IMR-90 (cell line): ENCODE results near the gene TMEM271. TPM values are rescaled to one million over a fixed set of nuclear protein-coding genes. Genes with fewer than 3 reads are reported as not detected.

Source experiments
- ATAC-seq: fragments of 200-7000 bp; cut with Tn5 transposase; 2 replicates; pipeline ENCODE4 v1.9.1; 2020; ENCODE audit warnings: low read depth, mild to moderate bottlenecking, moderate library complexity
- BruUV-seq: library from RNA; stranded (reverse); fragments of 400-500 nt; replicated peaks from 2 replicates; lab custom pipeline; 2021; lab: Mats Ljungman, UMichigan
- CTCF ChIA-PET: fragments of 300-600 bp; formaldehyde crosslinking; extraction: SDS; loops from one replicate; lab custom pipeline; 2021; ENCODE audit warnings: antibody characterized with exemption; lab: Yijun Ruan, JAX
- POLR2A ChIA-PET: fragments of 300-600 bp; sonication (Branson Sonifier 250); formaldehyde crosslinking; loops from one replicate; lab custom pipeline; 2022; ENCODE audit warnings: antibody characterized with exemption; ENCODE audit not compliant: unreplicated experiment; lab: Charles Lee
- DNase-seq: peaks from one replicate; pipeline ENCODE4 v3.0.0; 2013
- H2AFZ ChIP-seq: replicated peaks from 2 replicates; pipeline ENCODE3; 2013; ENCODE audit warnings: low read length, mild to moderate bottlenecking; ENCODE audit not compliant: poor library complexity
- H2AK5ac ChIP-seq: 2 replicates; pipeline ENCODE4 v1.6.1; 2013; ENCODE audit warnings: low read depth, low read length, inconsistent platforms
- H2AK9ac ChIP-seq: replicated peaks from 2 replicates; pipeline ENCODE3; 2013; ENCODE audit warnings: mild to moderate bottlenecking, low read depth, low read length, moderate library complexity; ENCODE audit not compliant: poor library complexity
- H2BK120ac ChIP-seq: 2 replicates; pipeline ENCODE4 v1.6.1; 2013; ENCODE audit warnings: low read depth, low read length, inconsistent platforms
- H2BK15ac ChIP-seq: 3 replicates; pipeline ENCODE4 v1.6.1; 2013; ENCODE audit warnings: low read depth, low read length, inconsistent platforms
- H2BK20ac ChIP-seq: 2 replicates; pipeline ENCODE4 v1.6.1; 2013; ENCODE audit warnings: low read depth, mild to moderate bottlenecking, inconsistent platforms, low read length, moderate library complexity
- H2BK5ac ChIP-seq: 2 replicates; pipeline ENCODE4 v1.6.1; 2013; ENCODE audit warnings: mild to moderate bottlenecking, low read depth, low read length, inconsistent platforms; ENCODE audit not compliant: poor library complexity, severe bottlenecking
- H3K14ac ChIP-seq: replicated peaks from 2 replicates; pipeline ENCODE4 v1.6.1; 2013; ENCODE audit warnings: low read depth, low read length, inconsistent platforms
- H3K18ac ChIP-seq: 2 replicates; pipeline ENCODE4 v1.6.1; 2013; ENCODE audit warnings: low read depth, low read length, control low read depth
- H3K23ac ChIP-seq: 2 replicates; pipeline ENCODE4 v1.6.1; 2013; ENCODE audit warnings: low read depth, low read length, inconsistent platforms
- H3K27ac ChIP-seq: 2 replicates; pipeline ENCODE4 v1.5.1; 2013; ENCODE audit warnings: mild to moderate bottlenecking, control low read depth, low read length; ENCODE audit not compliant: insufficient read depth
- H3K27me3 ChIP-seq: 2 replicates; pipeline ENCODE4 v1.6.1; 2013; ENCODE audit warnings: low read length; ENCODE audit not compliant: control insufficient read depth, insufficient read depth
- H3K36me3 ChIP-seq: 2 replicates; pipeline ENCODE4 v1.6.1; 2013; ENCODE audit warnings: low read length, mixed read lengths; ENCODE audit not compliant: control insufficient read depth, insufficient read depth
- H3K4ac ChIP-seq: 2 replicates; pipeline ENCODE4 v1.6.1; 2013; ENCODE audit warnings: low read depth, low read length, inconsistent platforms
- H3K4me1 ChIP-seq: 2 replicates; pipeline ENCODE4 v1.6.1; 2013; ENCODE audit warnings: low read length, mixed read lengths; ENCODE audit not compliant: control insufficient read depth, insufficient read depth
- H3K4me2 ChIP-seq: 2 replicates; pipeline ENCODE4 v1.6.1; 2013; ENCODE audit warnings: low read depth, mild to moderate bottlenecking, control low read depth, low read length, moderate library complexity
- H3K4me3 ChIP-seq: 2 replicates; pipeline ENCODE4 v1.5.1; 2013; ENCODE audit warnings: low read depth, mild to moderate bottlenecking, control low read depth, low read length, moderate library complexity; ENCODE audit not compliant: insufficient read depth
- H3K56ac ChIP-seq: 2 replicates; pipeline ENCODE4 v1.6.1; 2013; ENCODE audit warnings: low read length, inconsistent platforms; ENCODE audit not compliant: insufficient read depth; ENCODE audit errors: extremely low read depth
- H3K79me1 ChIP-seq, 2 experiments: 2 replicates each; pipeline ENCODE4 v1.6.1; 2013; ENCODE audit warnings: low read length in 2 of 2, inconsistent platforms in 1 of 2, low read depth in 1 of 2
- H3K9ac ChIP-seq: 2 replicates; pipeline ENCODE4 v1.6.1; 2013; ENCODE audit warnings: low read depth, low read length, control low read depth
- H3K9me1 ChIP-seq: 2 replicates; pipeline ENCODE4 v1.6.1; 2013; ENCODE audit warnings: low read length, inconsistent platforms; ENCODE audit not compliant: insufficient read depth
- H3K9me3 ChIP-seq: 2 replicates; pipeline ENCODE4 v1.6.1; 2013; ENCODE audit warnings: low read length; ENCODE audit not compliant: control insufficient read depth, insufficient read depth
- H4K20me1 ChIP-seq: 2 replicates; pipeline ENCODE4 v1.6.1; 2013; ENCODE audit warnings: low read length, inconsistent platforms; ENCODE audit not compliant: insufficient read depth
- H4K5ac ChIP-seq: 2 replicates; pipeline ENCODE4 v1.6.1; 2013; ENCODE audit warnings: mild to moderate bottlenecking, low read depth, low read length, control low read depth
- H4K8ac ChIP-seq, 2 experiments: 2 replicates each; pipeline ENCODE4 v1.6.1; 2013; ENCODE audit warnings: low read depth in 2 of 2, low read length in 2 of 2, control low read depth in 1 of 2, inconsistent platforms in 1 of 2
- H4K91ac ChIP-seq: 2 replicates; pipeline ENCODE4 v1.6.1; 2013; ENCODE audit warnings: low read depth, low read length, inconsistent platforms; ENCODE audit not compliant: insufficient read depth
- BHLHE40 ChIP-seq: fragments of 150-350 bp; IDR thresholded peaks from 2 replicates; pipeline ENCODE4 v1.6.1; 2016; ENCODE audit warnings: mild to moderate bottlenecking, low read depth, low read length
- CEBPB ChIP-seq: IDR thresholded peaks from 2 replicates; pipeline ENCODE4 v1.6.1; 2012; ENCODE audit warnings: low read depth, low read length, improper control_type of control experiment
- CHD1 ChIP-seq: IDR thresholded peaks from 2 replicates; pipeline ENCODE4 v1.6.1; 2012; ENCODE audit warnings: low read depth, low read length, improper control_type of control experiment
- CTCF ChIP-seq: conservative IDR thresholded peaks from 2 replicates; pipeline ENCODE4 v1.5.1; 2012; ENCODE audit warnings: mild to moderate bottlenecking, low read depth, low read length, improper control_type of control experiment
- ELK1 ChIP-seq: fragments of 150-350 bp; IDR thresholded peaks from 2 replicates; pipeline ENCODE4 v1.6.1; 2016; ENCODE audit warnings: low read depth, mild to moderate bottlenecking, low read length, moderate library complexity, borderline replicate concordance
- FOS ChIP-seq: fragments of 150-350 bp; IDR thresholded peaks from 2 replicates; pipeline ENCODE4 v1.6.1; 2016; ENCODE audit warnings: low read depth, low read length
- MAFK ChIP-seq: IDR thresholded peaks from 2 replicates; pipeline ENCODE4 v1.6.1; 2012; ENCODE audit warnings: low read depth, low read length, improper control_type of control experiment
- MAZ ChIP-seq: IDR thresholded peaks from 2 replicates; pipeline ENCODE4 v1.6.1; 2012; ENCODE audit warnings: low read depth, mild to moderate bottlenecking, low read length, improper control_type of control experiment, moderate library complexity, borderline replicate concordance
- MXI1 ChIP-seq: IDR thresholded peaks from 2 replicates; pipeline ENCODE4 v1.6.1; 2012; ENCODE audit warnings: low read depth, mild to moderate bottlenecking, low read length, moderate library complexity, borderline replicate concordance
- NFE2L2 ChIP-seq: fragments of 150-350 bp; IDR thresholded peaks from 2 replicates; pipeline ENCODE4 v1.6.1; 2016; ENCODE audit warnings: low read depth, mild to moderate bottlenecking, low read length
- POLR2A ChIP-seq: IDR thresholded peaks from 2 replicates; pipeline ENCODE4 v1.6.1; 2012; ENCODE audit warnings: mild to moderate bottlenecking, low read depth, low read length
- RAD21 ChIP-seq: IDR thresholded peaks from 2 replicates; pipeline ENCODE4 v1.6.1; 2012; ENCODE audit warnings: low read length, improper control_type of control experiment
- RFX5 ChIP-seq: IDR thresholded peaks from 2 replicates; pipeline ENCODE4 v1.8.0; 2012; ENCODE audit warnings: low read depth, mild to moderate bottlenecking, low read length, moderate library complexity
- SMC3 ChIP-seq: fragments of 150-350 bp; IDR thresholded peaks from 2 replicates; pipeline ENCODE4 v1.6.1; 2016; ENCODE audit warnings: low read depth, mild to moderate bottlenecking, antibody characterized with exemption, low read length, moderate library complexity
- WGBS, 2 experiments: methylation state at CpG; one replicate each; pipeline versions ENCODE4 v1.1.5 to v1.1.7; 2013; ENCODE audit warnings: missing lambda C conversion rate in 2 of 2; ENCODE audit not compliant: insufficient read length in 1 of 2; ENCODE audit errors: extremely low coverage in 2 of 2; 5-methylcytosine and 5-hydroxymethylcytosine counted together
- dilution Hi-C: fragments of 300-500 bp; cut with HindIII; formaldehyde crosslinking; loops from one replicate; pipeline ENCODE4 v1.14.3; 2018; ENCODE audit warnings: low sequenced_read_pairs; ENCODE audit not compliant: unreplicated experiment
- in situ Hi-C: fragments of 300-500 bp; cut with MboI; formaldehyde crosslinking; loops from 3 replicates; pipeline ENCODE4 v1.14.3; 2019; ENCODE audit warnings: low sequenced_read_pairs, inconsistent platforms, mixed read lengths
- intact Hi-C: fragments of 100-400 bp; cut with micrococcal nuclease; formaldehyde crosslinking; loops from 2 replicates; pipeline ENCODE4 v1.10.0; 2022
- polyA plus RNA-seq, 3 experiments: library from polyadenylated mRNA; depleted of rRNA; stranded (reverse); fragments of >200 nt; gene quantifications; 2 replicates each; pipeline ENCODE4 v1.2.3, GENCODE V29; 2012; ENCODE audit warnings: low replicate concordance in 1 of 3
- total RNA-seq: library from RNA; depleted of rRNA; stranded (reverse); fragments of >200 nt; gene quantifications from 2 replicates; pipeline ENCODE4 v1.2.3, GENCODE V29; 2012
- TF ChIP-seq, protein P1 (sequence below): fragments of 150-350 bp; IDR thresholded peaks from 2 replicates; pipeline ENCODE4 v1.6.1; 2017; ENCODE audit warnings: mild to moderate bottlenecking, antibody characterized with exemption, low read length, low read depth

The TMEM271 gene
- total and polyA plus RNA-seq, 2 of the 4 experiments (the other 2 are of a cell fraction) = not detected

GRCh38 chr4:600850-601515, 24.9 kb upstream of the TMEM271 start:
- Histone ChIP-seq H3K18ac (no peak overlapping the region), H2AK5ac (no peak overlapping the region), H4K5ac (no peak overlapping the region), H2AFZ (no peak overlapping the region), H3K9ac (no peak overlapping the region), H3K4ac (no peak overlapping the region), H4K20me1 (no peaks in the 10 kb centered on the region), H3K56ac (no peak overlapping the region), H3K27ac (no peak overlapping the region), H3K27me3 (no peaks in the 10 kb centered on the region), H4K8ac (no peak overlapping the region), H3K9me1 (no peaks in the 10 kb centered on the region), H3K4me3 (no peak overlapping the region), H4K91ac (no peak overlapping the region), H3K79me1 (no peaks in the 10 kb centered on the region), H2BK120ac (no peak overlapping the region), H2BK5ac (no peak overlapping the region), H3K14ac (no peak overlapping the region), H3K23ac (no peak overlapping the region), H2BK20ac (no peak overlapping the region), H3K4me1 (no peaks in the 10 kb centered on the region), H2BK15ac (no peak overlapping the region), H3K4me2 (no peak overlapping the region), H2AK9ac (no peak overlapping the region), H3K36me3 (no peaks in the 10 kb centered on the region), H3K9me3 (peaks cover 7% of the 10 kb centered on the region; the same call in 1 of the 2 replicates)
- no TSS peak for BruUV-seq
- in situ Hi-C loops = no loop called here
- no peak for ATAC-seq
- ChIA-PET CTCF (no interaction called here), POLR2A (no interaction called here)
- no peak for DNase-seq
- 66% methylated on average over 4 of the region's 11 CpGs; no CpG with 5 or more reads in 1 of the 2 experiments for WGBS, 2 experiments
- TF ChIP-seq MAZ (no peak), CHD1 (no peak), MAFK (no peak), MXI1 (no peak), ELK1 (no peak), CEBPB (no peak), POLR2A (no peak), RAD21 (no peak), CTCF (no peak), BHLHE40 (no peak), RFX5 (no peak), SMC3 (no peak), FOS (no peak), NFE2L2 (no peak)
- TF ChIP-seq, protein P1, sequence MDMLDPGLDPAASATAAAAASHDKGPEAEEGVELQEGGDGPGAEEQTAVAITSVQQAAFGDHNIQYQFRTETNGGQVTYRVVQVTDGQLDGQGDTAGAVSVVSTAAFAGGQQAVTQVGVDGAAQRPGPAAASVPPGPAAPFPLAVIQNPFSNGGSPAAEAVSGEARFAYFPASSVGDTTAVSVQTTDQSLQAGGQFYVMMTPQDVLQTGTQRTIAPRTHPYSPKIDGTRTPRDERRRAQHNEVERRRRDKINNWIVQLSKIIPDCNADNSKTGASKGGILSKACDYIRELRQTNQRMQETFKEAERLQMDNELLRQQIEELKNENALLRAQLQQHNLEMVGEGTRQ = no peak
- intact Hi-C loops = no loop called here
- dilution Hi-C loops = no loop called here
